K562 (cell line): ENCODE measurements around the gene ATG4D. TPM values are rescaled to one million over a fixed set of nuclear protein-coding genes. Genes with fewer than 3 reads are reported as not detected.
A peak's percentile ranks its signal among the peaks of the same experiment; 100 is the strongest.

Experiments used
- BRCA1 ChIP-seq, 2 experiments: fragments of 450-650 bp in 1 of 2; sonication (generic) in 1 of 2; formaldehyde crosslinking in 1 of 2; IDR thresholded peaks; 2 replicates each; pipeline versions ENCODE4 v1.5.0 to v1.6.1; 2017 to 2020; ENCODE audit warnings: mild to moderate bottlenecking in 1 of 2, missing genetic modification reagents in 1 of 2
- CREBBP ChIP-seq: IDR thresholded peaks from one replicate; pipeline ENCODE4 v1.6.1; 2012; ENCODE audit warnings: low read depth, mild to moderate bottlenecking, control low read depth, inconsistent platforms, low read length
- DDX20 ChIP-seq: fragments of 450-650 bp; IDR thresholded peaks from 2 replicates; pipeline ENCODE4 v1.6.1; 2016; ENCODE audit warnings: missing genetic modification characterization, low read depth, mild to moderate bottlenecking, missing compliant biosample characterization, moderate library complexity
- ELF2 ChIP-seq: fragments of 250-450 bp; sonication (Bioruptor Pico); IDR thresholded peaks from 2 replicates; pipeline ENCODE4 v1.5.0; 2021; ENCODE audit warnings: mild to moderate bottlenecking
- FOXP4 ChIP-seq: sonication (generic); formaldehyde crosslinking; IDR thresholded peaks from 2 replicates; pipeline ENCODE4 v1.8.0; 2022; ENCODE audit warnings: mild to moderate bottlenecking, missing genetic modification reagents, borderline replicate concordance
- ID3 ChIP-seq, 2 experiments: fragments of 250-450 bp in 1 of 2; fragments of 450-650 bp in 1 of 2; sonication (Bioruptor Pico) in 1 of 2; IDR thresholded peaks; 2 replicates each; pipeline versions ENCODE4 v1.6.1 to v1.8.0; 2016 to 2021; ENCODE audit warnings: mild to moderate bottlenecking in 2 of 2, moderate library complexity in 2 of 2, missing compliant biosample characterization in 1 of 2, missing genetic modification characterization in 1 of 2
- MCM5 ChIP-seq: fragments of 450-650 bp; IDR thresholded peaks from 2 replicates; pipeline ENCODE4 v1.6.1; 2016; ENCODE audit warnings: low read depth
- MIER1 ChIP-seq: fragments of 450-650 bp; IDR thresholded peaks from 2 replicates; pipeline ENCODE4 v1.6.1; 2016; ENCODE audit warnings: antibody characterized with exemption, mild to moderate bottlenecking, low read depth
- MXI1 ChIP-seq: IDR thresholded peaks from 2 replicates; pipeline ENCODE4 v1.6.1; 2011; ENCODE audit warnings: low read depth, mild to moderate bottlenecking, improper control_type of control experiment, low read length
- MYC ChIP-seq, 2 experiments: fragments of 250-450 bp in 1 of 2; sonication (Bioruptor Pico) in 1 of 2; IDR thresholded peaks; 2 replicates each; pipeline versions ENCODE4 v1.5.1 to v1.6.1; 2012 to 2021; ENCODE audit warnings: low read depth in 2 of 2, borderline replicate concordance in 1 of 2, improper control_type of control experiment in 1 of 2, low read length in 1 of 2, mild to moderate bottlenecking in 1 of 2, moderate library complexity in 1 of 2
- RREB1 ChIP-seq: fragments of 250-450 bp; sonication (Bioruptor Pico); IDR thresholded peaks from 2 replicates; pipeline ENCODE4 v1.4.0; 2020
- SRSF7 ChIP-seq: fragments of 200-400 bp; formaldehyde crosslinking; optimal IDR thresholded peaks from 2 replicates; pipeline ENCODE3; 2017; ENCODE audit warnings: mild to moderate bottlenecking, low read depth, low read length
- TARDBP ChIP-seq: fragments of 450-650 bp; IDR thresholded peaks from 2 replicates; pipeline ENCODE4 v1.6.1; 2016
- TFAP4 ChIP-seq: sonication (generic); formaldehyde crosslinking; IDR thresholded peaks from 2 replicates; pipeline ENCODE4 v1.8.0; 2022; ENCODE audit warnings: missing genetic modification reagents, mild to moderate bottlenecking, moderate library complexity, borderline replicate concordance
- THRAP3 ChIP-seq: fragments of 450-650 bp; IDR thresholded peaks from 2 replicates; pipeline ENCODE4 v1.6.1; 2016; ENCODE audit warnings: mild to moderate bottlenecking, inconsistent platforms, borderline replicate concordance
- ZBTB7A ChIP-seq: IDR thresholded peaks from 2 replicates; pipeline ENCODE4 v1.6.1; 2011; ENCODE audit warnings: low read depth, mild to moderate bottlenecking, low read length, moderate library complexity, borderline replicate concordance; ENCODE audit not compliant: control insufficient read depth
- ZNF133 ChIP-seq: fragments of 250-450 bp; sonication (Bioruptor Pico); IDR thresholded peaks from 2 replicates; pipeline ENCODE4 v1.4.0; 2020; ENCODE audit warnings: mild to moderate bottlenecking
- polyA plus RNA-seq, 8 experiments: library from polyadenylated mRNA; depleted of rRNA in 4 of 8; stranded (reverse) in 5 of 8; unstranded in 3 of 8; fragments of >200 nt; fragmentation: Nextera tagmentation in 2 of 8; fragmentation: Illumina TruSeq in 1 of 8; extraction: Ambion mirVana in 2 of 8; extraction: Trizol in 1 of 8; gene quantifications; 2 replicates each; pipeline versions ENCODE4 v1.2.1 to v1.2.3, GENCODE V29; 2011 to 2014; ENCODE audit warnings: inconsistent platforms in 1 of 8, missing spikeins in 1 of 8
- total RNA-seq, 7 experiments: library from RNA; depleted of rRNA in 6 of 7; stranded (reverse); fragments of >200 nt in 6 of 7; fragmentation: Illumina TruSeq in 2 of 7; extraction: Trizol in 2 of 7; gene quantifications; 2 replicates each; pipeline versions ENCODE4 v1.2.1 to v1.2.3, GENCODE V29; 2011 to 2021; ENCODE audit warnings: low replicate concordance in 1 of 7

Gene ATG4D
- total and polyA plus RNA-seq, 9 of the 15 experiments (the other 6 are each of a cell fraction or from before 2014, with no cell fraction given): 0.51 to 66.1 (median 22.9) TPM

- TF ChIP-seq RREB1 (CRISPR knock-in tag) (no peak), CREBBP (no peak), MYC (IDR thresholded peaks at IDR 0.05; ENCODE audit: low read depth, low read length) (peak; percentile 94; the same call in 1 of the 2 replicates), MYC (CRISPR knock-in tag; IDR thresholded peaks at IDR 0.05; ENCODE audit: borderline replicate concordance, low read depth) (peak; percentile 88), DDX20 (no peak), FOXP4 (CRISPR knock-in tag) (no peak), MXI1 (peak; percentile 65; the same call in 1 of the 2 replicates), MIER1 (no peak), ELF2 (CRISPR knock-in tag) (no peak), ZBTB7A (peak; percentile 49), BRCA1 (IDR thresholded peaks at IDR 0.05) (no peak), BRCA1 (CRISPR knock-in tag; IDR thresholded peaks at IDR 0.05) (no peak), ZNF133 (CRISPR knock-in tag) (no peak), TFAP4 (CRISPR knock-in tag) (peak; percentile 92), THRAP3 (no peak), SRSF7 (no peak), MCM5 (no peak), TARDBP (no peak), ID3 (CRISPR knock-in tag; IDR thresholded peaks at IDR 0.05) (peak; percentile 30; the same call in 1 of the 2 replicates), ID3 (tag; IDR thresholded peaks at IDR 0.05) (peak; percentile 92)
These were observed 25.3 kb downstream of the ATG4D start, which contains the start of gene CDKN2D (continued) for GRCh38 chr19:10568826-10569651.
